ENCODE results near the gene OPALIN. TPM values are rescaled to one million over a fixed set of nuclear protein-coding genes. Genes with fewer than 3 reads are reported as not detected.
"Not testable (repeated sequence)": the region's sequence is repeated elsewhere in the genome, so short reads cannot be mapped to it uniquely, and the experiment has no call there.

The OPALIN gene
- total RNA-seq, 3 donors from 2014 or later, result not detected

DNA sequence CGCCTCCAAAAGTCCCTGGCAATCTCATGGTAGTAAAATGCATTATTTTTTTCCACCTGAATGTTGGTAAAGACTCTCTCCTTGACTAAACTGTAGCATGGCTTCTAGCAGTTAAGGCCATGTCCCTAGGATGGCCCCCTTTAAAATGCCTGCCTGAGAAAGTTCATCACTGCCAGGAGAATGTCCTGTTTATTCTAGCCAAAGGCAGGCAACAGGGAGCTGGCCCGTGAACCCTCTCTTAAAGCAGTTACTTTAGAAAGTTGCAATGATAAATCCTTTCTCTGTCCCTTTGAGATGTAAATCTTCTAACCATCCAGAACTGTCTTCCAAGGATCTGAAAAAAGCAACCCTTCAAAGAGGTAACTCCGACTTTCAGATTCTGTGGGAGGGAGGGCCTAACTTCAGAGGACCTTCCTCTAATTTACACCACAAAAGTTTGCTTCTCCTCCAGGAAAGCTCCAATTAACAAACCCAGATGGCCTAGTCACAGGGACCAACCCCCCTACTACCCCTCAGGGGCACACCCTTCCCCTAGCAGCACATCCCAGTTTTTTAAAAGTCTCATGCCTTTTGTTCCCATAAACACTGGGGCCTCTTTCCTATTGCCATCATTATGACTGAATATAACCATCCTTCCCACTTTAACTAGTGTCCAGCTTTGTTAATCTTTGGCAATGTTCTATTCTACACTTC is 49.0 kb downstream of the OPALIN start:
- DNase-seq, result no peak
- peaks cover 13% of the 10 kb centered on the region for H3K4me1 Mint-ChIP-seq (ENCODE audit: low read depth)
- H3K27me3 Mint-ChIP-seq (ENCODE audit: low read depth), result peaks cover 19% of the 10 kb centered on the region
- ATAC-seq, result no peak
- no peaks in the 10 kb centered on the region for H3K36me3 Mint-ChIP-seq (ENCODE audit: insufficient read depth)
- H3K9me3 Mint-ChIP-seq, result no peaks in the 10 kb centered on the region
- H3K4me3 Mint-ChIP-seq, result no peak overlapping the region

GRCh38 chr10:96308854-96309253 is 49.9 kb downstream of the OPALIN start:
- H3K9me3 Mint-ChIP-seq; DNase-seq; H3K36me3 Mint-ChIP-seq (ENCODE audit: insufficient read depth); H3K4me3 Mint-ChIP-seq; ATAC-seq: not testable (repeated sequence)
- Mint-ChIP-seq H3K4me1 (ENCODE audit: low read depth) (peaks cover 13% of the 10 kb centered on the region), H3K27me3 (ENCODE audit: low read depth) (peaks cover 19% of the 10 kb centered on the region)

- H3K4me1 Mint-ChIP-seq (ENCODE audit: low read depth), result peaks cover 13% of the 10 kb centered on the region
- no peak for ATAC-seq
- no peak overlapping the region for H3K4me3 Mint-ChIP-seq
- H3K27me3 Mint-ChIP-seq (ENCODE audit: low read depth), result peaks cover 26% of the 10 kb centered on the region
- no peaks in the 10 kb centered on the region for H3K9me3 Mint-ChIP-seq
- no peak for DNase-seq
- H3K36me3 Mint-ChIP-seq (ENCODE audit: insufficient read depth), result no peaks in the 10 kb centered on the region
Measured at GRCh38 chr10:96306516-96306915, 52.3 kb downstream of the OPALIN start.

GRCh38 chr10:96305019-96305418 is 53.8 kb downstream of the OPALIN start:
- H3K36me3 Mint-ChIP-seq (ENCODE audit: insufficient read depth), result no peaks in the 10 kb centered on the region
- no peak for DNase-seq
- ATAC-seq, result no peak
- H3K9me3 Mint-ChIP-seq, result no peaks in the 10 kb centered on the region
- no peak overlapping the region for H3K4me3 Mint-ChIP-seq
- peaks cover 24% of the 10 kb centered on the region for H3K4me1 Mint-ChIP-seq (ENCODE audit: low read depth)
- H3K27me3 Mint-ChIP-seq (ENCODE audit: low read depth), result peaks cover 27% of the 10 kb centered on the region

DNA sequence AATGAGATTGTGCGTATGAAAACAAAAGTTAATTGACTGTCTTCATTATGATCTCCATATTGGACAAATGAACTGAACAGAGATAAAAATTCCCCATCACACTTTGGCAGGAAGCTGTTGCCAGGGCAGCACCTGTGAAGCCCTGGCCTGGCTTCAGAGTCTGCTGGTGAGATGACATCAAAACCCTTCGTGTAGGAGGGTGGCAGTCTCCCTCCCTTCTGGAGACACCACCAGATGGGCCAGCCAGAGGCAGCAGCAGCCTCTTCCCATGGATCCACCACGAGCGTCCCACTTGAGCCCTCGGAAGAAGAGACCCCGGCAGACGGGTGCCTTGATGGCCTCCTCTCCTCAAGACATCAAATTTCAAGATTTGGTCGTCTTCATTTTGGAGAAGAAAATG is 54.6 kb downstream of the OPALIN start, which contains the start of gene DNTT:
DNTT (plus strand) TSS at position 205 of the 400 bp plus-strand sequence; CDS start at position 269, 64 bp downstream.
- peaks cover 32% of the 10 kb centered on the region for H3K4me1 Mint-ChIP-seq (ENCODE audit: low read depth)

DNA sequence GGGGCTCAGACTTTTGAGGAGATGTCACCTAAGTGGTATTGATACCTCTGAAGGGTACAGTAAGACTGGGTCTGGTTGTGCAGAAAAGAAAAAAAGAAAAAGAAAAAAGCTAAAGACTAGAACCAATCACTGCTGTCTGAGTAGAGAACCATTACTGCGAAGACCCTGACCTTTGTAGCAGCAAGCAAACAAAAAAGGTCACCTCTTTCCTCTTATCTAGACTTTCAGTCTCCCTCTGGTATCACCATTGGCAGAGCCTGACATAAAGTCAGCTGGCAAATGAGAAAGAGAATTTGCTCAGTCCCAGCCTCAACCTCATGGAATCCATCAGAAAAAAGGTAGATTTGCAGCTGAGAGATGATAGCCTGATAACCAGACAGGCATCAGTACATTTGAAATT is 57.2 kb downstream of the OPALIN start:
- Mint-ChIP-seq H3K9me3 (no peaks in the 10 kb centered on the region), H3K27me3 (ENCODE audit: low read depth) (peaks cover 21% of the 10 kb centered on the region), H3K4me3 (no peak overlapping the region), H3K4me1 (ENCODE audit: low read depth) (peaks cover 42% of the 10 kb centered on the region), H3K36me3 (ENCODE audit: insufficient read depth) (no peaks in the 10 kb centered on the region)
- DNase-seq, result no peak
- ATAC-seq, result no peak

More for the DNA sequence above, 54.6 kb downstream of the OPALIN start, which contains the start of gene DNTT:
- peaks cover 24% of the 10 kb centered on the region for H3K27me3 Mint-ChIP-seq (ENCODE audit: low read depth)
- H3K36me3 Mint-ChIP-seq (ENCODE audit: insufficient read depth), result no peaks in the 10 kb centered on the region
- no peak within 1 kb of the TSS for H3K4me3 Mint-ChIP-seq
- no peak for ATAC-seq
- no peaks in the 10 kb centered on the region for H3K9me3 Mint-ChIP-seq
- no peak for DNase-seq

DNA sequence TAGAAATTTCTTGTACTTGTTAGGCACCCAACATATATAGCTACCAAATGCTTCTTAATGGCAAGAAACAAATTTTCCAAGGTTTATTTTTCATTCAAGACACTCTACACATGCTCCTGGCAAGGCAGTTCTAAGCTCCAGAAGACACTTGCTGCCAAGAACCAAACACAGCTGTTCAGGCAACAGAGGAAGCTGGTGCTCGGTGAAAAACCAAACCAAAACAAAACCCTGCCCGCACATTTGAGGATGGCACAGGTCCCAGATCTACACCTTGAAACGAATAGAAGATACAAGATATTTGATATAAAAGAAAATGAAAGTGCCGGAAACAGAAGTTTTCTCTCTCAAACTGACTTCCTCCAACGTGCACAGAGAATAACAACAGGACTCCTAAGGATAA is 59.4 kb downstream of the OPALIN start:
- H3K4me3 Mint-ChIP-seq, result peak overlapping the region; percentile 34
- no peaks in the 10 kb centered on the region for H3K9me3 Mint-ChIP-seq
- DNase-seq (no peak), ATAC-seq (peak; percentile 10 to 25)
- no peaks in the 10 kb centered on the region for H3K36me3 Mint-ChIP-seq (ENCODE audit: insufficient read depth)
- H3K4me1 Mint-ChIP-seq (ENCODE audit: low read depth), result peaks cover 41% of the 10 kb centered on the region
- H3K27me3 Mint-ChIP-seq (ENCODE audit: low read depth), result peaks cover 18% of the 10 kb centered on the region

GRCh38 chr10:96298362-96298761 is 60.4 kb downstream of the OPALIN start:
- Mint-ChIP-seq H3K9me3 (no peaks in the 10 kb centered on the region), H3K36me3 (ENCODE audit: insufficient read depth) (no peaks in the 10 kb centered on the region), H3K27me3 (ENCODE audit: low read depth) (peaks cover 14% of the 10 kb centered on the region), H3K4me1 (ENCODE audit: low read depth) (peaks cover 42% of the 10 kb centered on the region), H3K4me3 (no peak overlapping the region)
- DNase-seq, result no peak
- ATAC-seq, result no peak

GRCh38 chr10:96297486-96297885 is 61.3 kb downstream of the OPALIN start:
- Mint-ChIP-seq H3K4me3 (no peak overlapping the region), H3K4me1 (ENCODE audit: low read depth) (peaks cover 42% of the 10 kb centered on the region), H3K27me3 (ENCODE audit: low read depth) (peaks cover 9% of the 10 kb centered on the region), H3K36me3 (ENCODE audit: insufficient read depth) (no peaks in the 10 kb centered on the region), H3K9me3 (no peaks in the 10 kb centered on the region)
- no peak for DNase-seq
- ATAC-seq, result no peak

GRCh38 chr10:96295475-96295874 is 63.3 kb downstream of the OPALIN start:
- Mint-ChIP-seq H3K27me3 (ENCODE audit: low read depth) (peaks cover 9% of the 10 kb centered on the region), H3K4me3 (no peak overlapping the region), H3K36me3 (ENCODE audit: insufficient read depth) (no peaks in the 10 kb centered on the region), H3K9me3 (no peaks in the 10 kb centered on the region), H3K4me1 (ENCODE audit: low read depth) (peaks cover 35% of the 10 kb centered on the region)
- ATAC-seq, result no peak
- no peak for DNase-seq

Other genes starting within 250 kb of the OPALIN start
- gene ZNF518A, start 228.7 kb downstream of the OPALIN start, total RNA-seq, result 10 to 100 TPM in 2 of 3 donors, 1 to 10 TPM in 1; 8.4 to 11.8 (median 10.6) TPM
- gene BLNK, start 87.4 kb downstream of the OPALIN start, total RNA-seq, result under 1 TPM in 2 of 3 donors, not detected in 1; 0.13 to 0.95 TPM
- not detected for gene DNTT, start 54.6 kb downstream of the OPALIN start, total RNA-seq
- gene TLL2, start 154.9 kb upstream of the OPALIN start, total RNA-seq, result not detected
- gene TM9SF3, start 228.0 kb upstream of the OPALIN start, total RNA-seq, result 10 to 100 TPM; 92.8 to 96.5 (median 95.3) TPM